ENCODE results near the gene STPG3.

The STPG3 gene

DNA sequence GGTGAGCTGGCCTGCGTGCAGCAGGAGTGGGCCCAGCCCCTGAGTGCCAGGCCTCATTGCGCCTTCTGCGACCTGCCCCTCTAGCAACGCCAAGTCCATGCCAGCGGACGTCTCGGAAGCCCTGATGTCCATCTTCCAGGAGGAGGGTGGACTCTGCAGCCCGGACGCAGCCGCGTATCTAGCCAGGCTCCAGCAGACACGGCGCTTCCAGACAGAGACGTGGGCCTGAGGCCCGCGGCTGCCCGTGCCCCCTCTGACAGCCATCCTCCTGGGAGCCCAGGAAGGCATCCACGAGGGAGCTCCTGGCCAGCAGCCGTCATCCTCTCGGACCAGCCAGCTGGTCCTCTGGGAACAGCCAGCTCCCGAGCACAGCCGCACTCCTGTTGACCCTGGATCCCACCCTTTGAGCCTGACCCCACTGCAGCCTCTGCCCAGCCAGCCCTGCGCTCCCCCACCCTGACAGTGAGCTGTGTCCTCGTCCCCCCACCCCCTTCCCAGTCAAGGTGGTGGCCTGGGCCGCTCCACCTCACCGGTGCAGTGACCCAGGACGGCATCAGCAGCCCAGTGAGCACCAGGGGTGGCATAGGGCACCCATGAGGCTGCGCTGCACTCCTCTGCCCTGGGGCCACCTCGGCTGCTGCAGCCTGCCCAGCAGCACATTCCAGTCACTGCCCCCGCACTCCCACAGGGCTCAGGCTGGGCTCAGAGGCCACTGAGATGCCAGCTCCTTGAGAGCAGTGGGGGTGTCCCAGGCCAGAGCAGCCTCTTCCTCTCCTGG, 34.7 kb upstream of the STPG3 start:
- H3K36me3 ChIP-seq (ENCODE audit: insufficient read depth, low read length), result peaks cover 23% of the 10 kb centered on the region
- H3K27ac ChIP-seq (ENCODE audit: low read depth, low read length), result no peak overlapping the region

DNA sequence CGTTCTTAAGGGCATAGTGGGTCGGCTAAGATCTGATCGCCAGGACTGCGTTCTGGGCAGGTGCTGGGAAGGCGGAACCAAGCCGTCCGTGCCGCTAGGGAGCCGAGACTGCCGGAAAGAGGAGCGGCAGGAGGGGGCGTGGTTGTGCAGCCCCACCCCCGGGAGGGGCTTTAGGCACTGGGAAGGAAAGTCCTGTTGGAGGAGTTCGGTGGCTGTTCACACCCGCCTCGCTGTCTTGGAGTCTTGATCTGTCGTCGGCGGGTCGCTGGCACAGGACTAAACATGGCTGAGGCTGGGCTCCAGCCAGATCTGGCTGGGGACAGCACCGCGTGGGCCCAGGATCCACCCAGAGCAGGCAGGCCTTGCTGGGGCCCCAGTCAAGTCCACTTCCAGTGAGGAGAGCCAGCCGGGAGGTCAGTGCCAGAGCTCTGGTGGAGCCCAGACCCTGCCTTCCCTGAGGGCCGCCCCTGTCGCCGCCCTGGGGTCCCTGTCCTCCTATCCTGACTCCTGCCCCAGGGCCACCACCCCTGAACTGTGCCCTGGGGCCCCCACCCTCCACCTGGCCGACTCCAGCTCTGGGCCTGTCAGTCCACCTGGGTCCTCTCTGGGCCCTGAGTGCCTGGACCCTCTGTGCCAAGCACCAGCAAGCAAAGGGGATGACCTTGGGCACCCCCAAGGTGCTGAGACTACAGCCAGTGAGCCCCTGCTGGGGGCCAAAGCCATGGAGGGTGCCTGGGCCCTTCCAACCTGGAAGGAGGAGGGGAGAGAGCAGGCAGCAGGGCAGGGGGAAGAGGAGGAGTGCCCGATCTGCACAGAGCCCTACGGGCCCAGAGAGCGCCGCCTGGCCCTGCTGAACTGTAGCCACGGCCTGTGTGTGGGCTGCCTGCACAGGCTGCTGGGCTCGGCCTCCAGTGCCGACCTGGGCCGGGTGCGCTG, 33.5 kb upstream of the STPG3 start:
- no peak overlapping the region for H3K27ac ChIP-seq (ENCODE audit: low read depth, low read length)
- H3K9ac ChIP-seq (ENCODE audit: low read depth, low read length), result no peak overlapping the region
- H3K27me3 ChIP-seq (ENCODE audit: insufficient read depth, low read length), result peaks cover 4% of the 10 kb centered on the region
- peaks cover 23% of the 10 kb centered on the region for H3K36me3 ChIP-seq (ENCODE audit: insufficient read depth, low read length)
- H3K4me3 ChIP-seq (ENCODE audit: low read length), result no peak overlapping the region
- 56% methylated on average over 36 of the region's 36 CpGs for WGBS
- no peaks in the 10 kb centered on the region; the same call in 1 of the 2 replicates for H3K4me1 ChIP-seq (ENCODE audit: insufficient read depth, low read length)
- H3K9me3 ChIP-seq (ENCODE audit: insufficient read depth, low read depth, low read length), result no peaks in the 10 kb centered on the region

More for the DNA sequence above, 34.7 kb upstream of the STPG3 start:
- Histone ChIP-seq H3K9ac (ENCODE audit: low read depth, low read length) (no peak overlapping the region), H3K4me1 (ENCODE audit: insufficient read depth, low read length) (no peaks in the 10 kb centered on the region; the same call in 1 of the 2 replicates), H3K27me3 (ENCODE audit: insufficient read depth, low read length) (no peaks in the 10 kb centered on the region), H3K4me3 (ENCODE audit: low read length) (no peak overlapping the region), H3K9me3 (ENCODE audit: insufficient read depth, low read depth, low read length) (no peaks in the 10 kb centered on the region)
- whole genome bisulfite sequencing, result 94% methylated on average over 30 of the region's 30 CpGs

DNA sequence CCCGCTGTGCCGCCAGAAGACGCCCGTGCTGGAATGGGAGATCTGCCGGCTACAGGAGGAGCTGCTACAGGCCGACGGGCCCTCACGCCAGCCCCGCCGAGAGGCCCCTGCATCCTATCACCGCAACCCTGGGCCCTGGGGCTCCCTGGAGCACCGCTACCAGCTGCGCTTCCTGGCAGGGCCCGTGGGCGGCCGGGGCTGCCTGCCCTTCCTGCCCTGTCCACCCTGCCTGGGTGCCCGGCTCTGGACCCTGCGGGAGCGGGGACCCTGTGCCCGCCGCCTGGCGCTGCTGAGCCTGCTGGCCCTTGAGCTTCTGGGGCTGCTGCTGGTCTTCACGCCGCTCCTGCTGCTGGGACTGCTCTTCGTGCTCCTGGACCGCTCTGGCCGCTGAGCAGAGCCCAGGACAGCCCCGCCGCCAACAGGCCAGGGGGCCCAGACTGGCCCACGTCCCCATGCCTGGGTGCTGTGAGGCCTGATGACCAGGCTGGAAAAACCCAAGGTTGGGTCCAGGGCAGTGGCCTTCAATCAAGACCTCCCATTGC, 32.8 kb upstream of the STPG3 start:
- Histone ChIP-seq H3K27me3 (ENCODE audit: insufficient read depth, low read length) (peaks cover 10% of the 10 kb centered on the region), H3K4me1 (ENCODE audit: insufficient read depth, low read length) (no peaks in the 10 kb centered on the region; the same call in 1 of the 2 replicates), H3K9me3 (ENCODE audit: insufficient read depth, low read depth, low read length) (no peaks in the 10 kb centered on the region), H3K36me3 (ENCODE audit: insufficient read depth, low read length) (peaks cover 23% of the 10 kb centered on the region), H3K9ac (ENCODE audit: low read depth, low read length) (no peak overlapping the region), H3K27ac (ENCODE audit: low read depth, low read length) (no peak overlapping the region), H3K4me3 (ENCODE audit: low read length) (no peak overlapping the region)
- 94% methylated on average over 30 of the region's 30 CpGs for WGBS

DNA sequence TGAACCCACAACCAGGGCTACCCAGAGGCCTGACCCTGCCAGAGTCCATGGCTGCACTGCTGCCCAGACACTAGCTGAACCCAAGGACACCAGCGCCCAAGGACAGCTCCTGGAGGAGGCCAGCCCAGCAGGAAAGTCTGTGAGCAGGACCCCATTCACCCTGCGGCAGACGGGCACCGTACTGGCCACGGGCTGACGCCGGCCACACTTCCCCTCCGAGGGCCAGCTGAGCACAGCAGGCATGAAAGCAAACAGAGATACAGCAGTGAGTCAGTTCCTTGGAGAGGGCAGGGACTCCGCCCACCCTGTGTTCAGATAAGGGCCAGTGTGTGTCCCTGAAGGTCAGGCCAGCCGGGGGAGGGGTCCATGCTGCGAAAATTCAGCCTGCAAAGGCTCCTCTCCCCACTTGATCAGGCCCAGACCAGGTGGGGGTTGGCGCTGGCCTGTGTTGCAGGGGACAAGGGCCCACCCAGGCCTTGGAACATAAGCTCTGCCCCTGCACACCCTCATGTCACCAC, 32.3 kb upstream of the STPG3 start:
- Histone ChIP-seq H3K27me3 (ENCODE audit: insufficient read depth, low read length) (peaks cover 10% of the 10 kb centered on the region), H3K27ac (ENCODE audit: low read depth, low read length) (no peak overlapping the region), H3K4me3 (ENCODE audit: low read length) (no peak overlapping the region), H3K9ac (ENCODE audit: low read depth, low read length) (no peak overlapping the region), H3K4me1 (ENCODE audit: insufficient read depth, low read length) (no peaks in the 10 kb centered on the region; the same call in 1 of the 2 replicates), H3K36me3 (ENCODE audit: insufficient read depth, low read length) (peaks cover 23% of the 10 kb centered on the region), H3K9me3 (ENCODE audit: insufficient read depth, low read depth, low read length) (no peaks in the 10 kb centered on the region)
- 63% methylated on average over 12 of the region's 12 CpGs for WGBS

DNA sequence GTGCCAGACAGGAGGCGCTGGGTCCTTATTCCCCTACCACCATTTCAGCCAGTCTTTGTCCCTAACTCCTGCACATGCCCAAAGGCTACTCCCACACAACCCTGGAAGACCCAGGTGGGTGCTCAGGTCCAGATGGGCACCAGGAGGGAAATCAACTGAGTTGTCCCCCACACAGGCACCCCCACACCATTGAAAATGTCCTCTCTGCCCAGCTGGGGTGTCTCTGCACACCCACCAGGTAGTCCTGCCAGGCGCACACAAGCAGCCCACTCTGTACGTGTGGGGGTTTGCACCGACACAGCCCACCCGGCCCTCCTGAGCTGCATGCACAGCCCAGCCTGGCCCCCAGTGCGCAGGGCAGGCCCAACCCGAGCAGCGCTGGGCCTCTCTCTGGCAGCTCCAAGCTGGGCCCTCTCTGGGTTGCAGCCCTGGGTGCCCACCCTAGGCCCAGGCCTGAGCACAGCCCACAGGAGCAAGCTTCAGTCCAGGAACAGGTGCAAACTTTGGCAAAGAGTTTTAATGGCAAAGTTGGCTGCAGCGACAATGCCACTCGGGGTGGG, 31.2 kb upstream of the STPG3 start:
- Histone ChIP-seq H3K9ac (ENCODE audit: low read depth, low read length) (no peak overlapping the region), H3K9me3 (ENCODE audit: insufficient read depth, low read depth, low read length) (no peaks in the 10 kb centered on the region), H3K27ac (ENCODE audit: low read depth, low read length) (no peak overlapping the region), H3K36me3 (ENCODE audit: insufficient read depth, low read length) (peaks cover 15% of the 10 kb centered on the region), H3K4me3 (ENCODE audit: low read length) (no peak overlapping the region), H3K27me3 (ENCODE audit: insufficient read depth, low read length) (peaks cover 10% of the 10 kb centered on the region), H3K4me1 (ENCODE audit: insufficient read depth, low read length) (no peaks in the 10 kb centered on the region; the same call in 1 of the 2 replicates)
- 94% methylated on average over 10 of the region's 10 CpGs for WGBS

DNA sequence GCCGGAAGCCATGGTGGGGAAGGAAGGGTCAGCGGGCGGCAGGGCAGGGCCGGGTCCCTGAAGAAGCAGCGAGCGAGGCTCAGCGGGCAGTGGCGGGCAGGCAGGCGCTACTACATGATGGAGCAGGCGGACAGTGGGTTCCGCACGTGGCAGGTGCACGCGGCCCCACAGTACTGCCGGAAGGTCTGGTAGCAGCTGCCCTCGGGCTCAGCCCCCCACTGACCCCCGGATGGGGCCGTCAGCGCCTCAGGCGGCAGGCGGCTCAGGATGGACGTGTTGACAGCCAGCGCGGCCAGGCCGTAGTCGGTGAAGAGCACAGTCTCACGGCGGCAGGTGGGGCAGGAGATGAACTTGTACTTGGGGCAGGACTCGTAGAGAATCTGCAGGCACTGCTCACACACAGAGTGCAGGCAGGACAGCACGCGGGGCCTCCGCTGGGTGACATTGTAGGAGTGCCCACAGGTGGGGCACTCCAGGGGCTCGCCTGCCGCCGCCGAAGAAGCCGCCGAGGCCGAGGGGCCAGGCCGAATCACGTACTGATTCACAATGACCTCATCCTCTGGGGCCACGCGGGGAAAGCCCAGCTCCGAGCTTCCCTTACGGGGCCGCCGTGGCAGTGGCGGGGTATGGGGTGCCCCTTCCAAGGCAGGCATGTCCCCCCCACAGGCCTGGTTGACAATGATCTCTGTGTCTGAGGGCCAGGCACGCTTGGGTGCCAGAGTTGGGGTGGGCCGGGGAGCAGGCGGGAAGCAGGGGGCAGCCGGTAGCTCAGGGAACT, 30.6 kb upstream of the STPG3 start:
- Histone ChIP-seq H3K9me3 (ENCODE audit: insufficient read depth, low read depth, low read length) (no peaks in the 10 kb centered on the region), H3K9ac (ENCODE audit: low read depth, low read length) (no peak overlapping the region), H3K4me3 (ENCODE audit: low read length) (no peak overlapping the region), H3K27ac (ENCODE audit: low read depth, low read length) (no peak overlapping the region), H3K27me3 (ENCODE audit: insufficient read depth, low read length) (peaks cover 10% of the 10 kb centered on the region), H3K4me1 (ENCODE audit: insufficient read depth, low read length) (no peaks in the 10 kb centered on the region; the same call in 1 of the 2 replicates), H3K36me3 (ENCODE audit: insufficient read depth, low read length) (peaks cover 9% of the 10 kb centered on the region)
- 91% methylated on average over 52 of the region's 52 CpGs for WGBS

DNA sequence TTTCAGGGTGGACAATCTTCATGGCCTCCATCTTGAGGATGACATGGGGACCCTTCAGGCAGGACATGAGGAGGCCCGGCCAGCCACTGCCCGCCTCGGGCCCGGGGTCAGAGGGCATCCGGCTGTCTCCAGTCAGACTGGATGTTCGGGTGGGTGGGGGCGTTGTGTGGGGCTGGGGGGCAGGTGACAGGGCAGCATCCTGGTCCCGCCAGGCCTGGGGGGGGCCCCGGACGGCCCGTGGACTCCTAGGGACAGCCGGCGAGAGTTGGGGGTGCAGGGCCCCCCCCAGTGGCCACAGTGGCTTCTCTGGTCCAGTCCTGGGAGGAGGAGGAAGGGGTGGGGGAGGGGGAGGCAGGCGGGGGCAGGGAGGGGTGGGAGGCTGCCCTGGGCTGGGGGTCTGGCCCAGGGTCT, 30.0 kb upstream of the STPG3 start:
- 0 out of 2 replicates have a peak, but pooled peaks cover 3% of the 10 kb centered on the region for H3K36me3 ChIP-seq (ENCODE audit: insufficient read depth, low read length)
- H3K27ac ChIP-seq (ENCODE audit: low read depth, low read length), result no peak overlapping the region
- H3K4me3 ChIP-seq (ENCODE audit: low read length), result peak overlapping the region; percentile 83
- no peaks in the 10 kb centered on the region for H3K9me3 ChIP-seq (ENCODE audit: insufficient read depth, low read depth, low read length)
- no peaks in the 10 kb centered on the region; the same call in 1 of the 2 replicates for H3K4me1 ChIP-seq (ENCODE audit: insufficient read depth, low read length)
- H3K9ac ChIP-seq (ENCODE audit: low read depth, low read length), result no peak overlapping the region
- H3K27me3 ChIP-seq (ENCODE audit: insufficient read depth, low read length), result peaks cover 10% of the 10 kb centered on the region
- WGBS, result 80% methylated on average over 13 of the region's 14 CpGs

DNA sequence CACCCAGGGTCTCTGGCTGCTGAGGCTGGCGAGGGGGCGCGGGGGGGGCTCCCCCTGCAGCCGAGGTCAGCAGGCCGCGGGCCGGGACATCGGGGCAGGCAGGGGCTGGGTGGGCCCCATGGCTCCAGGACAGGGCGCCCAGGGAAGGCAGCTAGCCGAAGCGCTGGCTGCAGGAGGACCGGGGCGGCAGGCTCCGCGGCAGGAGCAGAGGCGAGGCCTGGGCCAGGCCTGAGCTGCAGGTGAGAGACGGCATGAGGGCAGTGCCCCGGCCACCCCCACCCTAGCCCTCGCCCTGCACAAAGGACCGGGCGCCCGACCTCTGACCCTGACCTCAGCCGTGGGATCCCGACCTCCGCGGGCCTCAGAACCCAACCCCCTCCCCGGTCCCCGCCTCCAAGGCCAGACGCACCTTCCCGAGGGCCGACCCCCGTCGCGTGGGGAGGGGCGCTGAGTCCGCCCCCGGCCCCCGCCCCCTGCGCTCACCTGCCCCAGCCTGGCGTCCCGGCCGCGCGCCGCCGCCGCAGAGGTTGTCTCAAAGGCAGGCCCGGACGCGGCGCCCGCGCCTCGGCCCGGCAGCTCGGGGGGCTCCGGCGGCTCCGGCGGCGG, 29.5 kb upstream of the STPG3 start:
- Histone ChIP-seq H3K4me1 (ENCODE audit: insufficient read depth, low read length) (no peaks in the 10 kb centered on the region; the same call in 1 of the 2 replicates), H3K4me3 (ENCODE audit: low read length) (peak overlapping the region; percentile 83), H3K27me3 (ENCODE audit: insufficient read depth, low read length) (peaks cover 10% of the 10 kb centered on the region), H3K27ac (ENCODE audit: low read depth, low read length) (no peak overlapping the region), H3K36me3 (ENCODE audit: insufficient read depth, low read length) (no peaks in the 10 kb centered on the region), H3K9ac (ENCODE audit: low read depth, low read length) (0 out of 2 replicates have a peak overlapping the region, but pooled peaks have one; percentile 5), H3K9me3 (ENCODE audit: insufficient read depth, low read depth, low read length) (no peaks in the 10 kb centered on the region)
- 4% methylated on average over 61 of the region's 61 CpGs for WGBS

DNA sequence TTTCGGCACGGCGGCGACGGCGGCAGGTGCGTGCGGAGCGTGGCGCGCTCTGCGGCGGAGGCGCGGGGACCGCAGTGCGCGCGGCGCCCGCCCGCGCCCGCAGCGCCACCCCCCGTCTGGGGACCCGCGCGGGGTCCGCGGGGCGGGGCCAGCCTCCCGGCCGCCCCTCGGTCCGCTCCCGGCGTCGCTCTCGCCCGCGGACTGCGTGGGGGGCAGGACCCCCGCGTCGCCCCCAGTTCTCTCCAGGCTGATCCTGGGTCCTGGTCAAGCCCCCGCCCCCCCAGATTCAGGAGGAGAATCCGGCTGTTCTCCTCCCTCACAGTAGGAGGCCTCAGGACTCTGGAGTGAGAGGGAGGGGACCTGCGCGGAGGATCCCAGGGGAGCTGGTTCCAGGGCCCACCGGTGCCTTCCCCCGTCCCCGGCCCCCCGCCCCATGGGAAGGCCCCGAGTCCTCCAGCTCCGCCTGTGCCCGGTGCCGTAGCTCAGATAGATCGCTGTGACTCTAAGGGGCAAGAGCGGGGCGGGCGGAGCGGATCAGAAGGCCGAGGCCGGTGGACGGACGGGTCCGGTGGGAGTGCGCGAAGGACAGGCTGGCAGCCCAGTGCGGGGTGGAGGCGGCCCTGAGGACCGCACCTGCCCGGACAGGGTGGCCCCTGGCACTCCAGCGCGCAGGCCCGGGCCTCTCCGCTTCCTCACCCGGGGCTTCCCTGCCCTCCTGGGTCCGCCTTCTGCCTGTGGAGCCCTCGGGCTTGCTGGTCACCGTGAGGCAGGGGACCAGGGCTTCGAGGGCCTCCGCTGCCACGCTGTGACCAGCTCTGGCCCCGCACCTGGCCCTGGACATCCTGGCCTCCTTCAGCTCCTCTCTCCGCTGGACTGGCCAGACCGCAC, 28.7 kb upstream of the STPG3 start, which contains the start of gene RNF208:
Gene RNF208, minus strand, starts transcription at position 51 of the 888 bp plus-strand sequence. CDS start 1,028 bp downstream, outside the sequence.
- WGBS, result 4% methylated on average over 88 of the region's 88 CpGs
- H3K4me1 ChIP-seq (ENCODE audit: insufficient read depth, low read length), result no peaks in the 10 kb centered on the region; the same call in 1 of the 2 replicates
- H3K36me3 ChIP-seq (ENCODE audit: insufficient read depth, low read length), result no peaks in the 10 kb centered on the region
- no peaks in the 10 kb centered on the region for H3K9me3 ChIP-seq (ENCODE audit: insufficient read depth, low read depth, low read length)
- peaks cover 10% of the 10 kb centered on the region for H3K27me3 ChIP-seq (ENCODE audit: insufficient read depth, low read length)
- no peak within 1 kb of the TSS for H3K27ac ChIP-seq (ENCODE audit: low read depth, low read length)
- H3K9ac ChIP-seq (ENCODE audit: low read depth, low read length), result peak within 1 kb of the TSS; percentile 47; the same call in 1 of the 2 replicates
- H3K4me3 ChIP-seq (ENCODE audit: low read length), result peak within 1 kb of the TSS; percentile 83

Data from HUES64 (cell line).